Mammary epithelial cell (primary cell): ENCODE data around the gene RAB3GAP1.

ENCODE experiments used
- CTCF ChIP-seq, 2 donors: IDR thresholded peaks in 1 of 2; conservative IDR thresholded peaks in 1 of 2; 2 replicates each; pipeline ENCODE4 v1.5.1; 2011 to 2012; ENCODE audit warnings: inconsistent platforms in 2 of 2, low read length in 2 of 2, mild to moderate bottlenecking in 2 of 2, control low read depth in 1 of 2, low read depth in 1 of 2; ENCODE audit not compliant: insufficient read depth in 1 of 2; ENCODE audit errors: extremely low read depth in 1 of 2
- EZH2 ChIP-seq: IDR thresholded peaks from 2 replicates; pipeline ENCODE4 v1.6.1; 2012; ENCODE audit warnings: low read length, inconsistent platforms, borderline replicate concordance

DNA sequence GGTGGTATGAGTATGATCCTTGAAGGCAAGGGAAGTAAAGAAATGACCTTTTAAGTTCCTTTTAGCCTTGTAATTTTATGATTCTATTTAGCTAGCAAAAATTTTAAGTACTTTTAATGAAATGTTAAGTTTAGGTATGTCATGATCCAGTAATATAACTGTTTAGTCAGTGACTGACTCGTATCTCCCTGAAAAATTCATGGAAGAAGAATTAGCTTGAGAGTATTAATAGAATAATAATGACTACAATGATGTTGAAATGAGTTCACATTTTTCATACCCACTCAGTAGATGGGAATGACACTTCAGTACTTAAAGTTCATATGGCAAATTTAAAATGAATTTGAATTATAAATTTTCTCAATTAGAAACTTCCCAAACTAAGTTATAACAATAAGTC is 14.6 kb downstream of the RAB3GAP1 start:
- TF ChIP-seq CTCF (conservative IDR thresholded peaks at IDR 0.05 in 1 of 2, IDR thresholded peaks at IDR 0.05 in 1 of 2; ENCODE audit: extremely low read depth in 1 of 2, insufficient read depth in 1 of 2, low read depth in 1 of 2, low read length in 2 of 2): no peak
- no peak for TF ChIP-seq EZH2
